CD4-positive, alpha-beta T cell treated with Interleukin-15 for 1 hour (primary cell): ENCODE results near the gene GGTA1.
"Not testable (repeated sequence)": the region's sequence is repeated elsewhere in the genome, so short reads cannot be mapped to it uniquely, and the experiment has no call there.

Source experiments
- DNase-seq: peaks from one replicate; pipeline ENCODE4 v3.0.0-alpha.2; 2020

The GGTA1 gene

DNA sequence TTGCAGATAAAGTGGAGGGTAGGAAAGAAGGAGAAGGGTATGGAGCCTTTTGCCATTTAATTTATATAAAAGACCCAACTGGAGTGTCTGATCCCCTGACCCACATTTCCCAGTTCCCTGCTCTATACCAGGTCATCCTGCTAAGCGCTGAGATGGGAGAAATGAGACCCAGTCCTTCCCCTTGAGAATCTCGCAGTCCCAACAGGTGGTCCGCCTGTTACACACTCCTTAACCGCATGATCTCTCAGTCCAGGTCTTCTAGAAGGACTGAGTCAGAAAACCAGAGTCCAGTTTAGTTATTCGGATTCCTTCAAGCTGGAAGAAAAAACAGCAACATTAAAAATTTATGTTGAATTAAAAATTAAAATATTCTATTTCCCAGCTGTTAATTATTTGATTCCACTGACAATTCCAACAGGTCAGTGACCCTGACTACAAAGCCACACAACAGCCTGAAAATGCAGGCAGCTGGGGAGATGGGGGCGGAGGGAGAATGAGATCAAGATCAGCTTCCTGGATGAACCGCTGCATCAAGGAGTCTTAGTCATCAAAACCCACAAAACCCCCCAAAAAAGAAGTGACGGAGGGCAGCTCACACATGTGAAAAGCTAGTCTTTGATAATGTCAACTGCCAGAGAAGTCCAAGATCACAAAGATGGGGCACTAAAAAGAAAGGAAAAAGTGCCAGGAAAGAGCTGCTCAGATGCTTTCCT lies 44.0 kb downstream of the GGTA1 start:
- DNase-seq: no peak

DNA sequence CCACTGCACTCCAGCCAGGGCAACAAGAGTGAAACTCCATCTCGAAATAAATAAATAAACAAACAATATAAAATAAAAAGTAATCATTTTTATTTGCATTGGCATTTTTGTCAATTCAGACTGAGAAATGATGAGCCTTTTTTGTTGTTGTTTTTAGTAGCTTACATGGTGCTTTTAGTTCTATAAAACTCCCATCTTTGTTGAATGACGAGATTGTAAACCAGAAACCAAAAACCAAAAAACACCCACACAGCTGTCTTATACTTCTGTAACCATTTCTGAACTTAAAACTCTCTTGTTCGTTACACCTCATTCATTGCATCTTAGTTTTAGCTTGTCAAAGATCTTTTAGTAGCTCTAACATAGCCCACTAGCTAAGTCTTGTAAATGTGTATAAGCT lies 44.7 kb downstream of the GGTA1 start:
- DNase-seq: no peak

DNA sequence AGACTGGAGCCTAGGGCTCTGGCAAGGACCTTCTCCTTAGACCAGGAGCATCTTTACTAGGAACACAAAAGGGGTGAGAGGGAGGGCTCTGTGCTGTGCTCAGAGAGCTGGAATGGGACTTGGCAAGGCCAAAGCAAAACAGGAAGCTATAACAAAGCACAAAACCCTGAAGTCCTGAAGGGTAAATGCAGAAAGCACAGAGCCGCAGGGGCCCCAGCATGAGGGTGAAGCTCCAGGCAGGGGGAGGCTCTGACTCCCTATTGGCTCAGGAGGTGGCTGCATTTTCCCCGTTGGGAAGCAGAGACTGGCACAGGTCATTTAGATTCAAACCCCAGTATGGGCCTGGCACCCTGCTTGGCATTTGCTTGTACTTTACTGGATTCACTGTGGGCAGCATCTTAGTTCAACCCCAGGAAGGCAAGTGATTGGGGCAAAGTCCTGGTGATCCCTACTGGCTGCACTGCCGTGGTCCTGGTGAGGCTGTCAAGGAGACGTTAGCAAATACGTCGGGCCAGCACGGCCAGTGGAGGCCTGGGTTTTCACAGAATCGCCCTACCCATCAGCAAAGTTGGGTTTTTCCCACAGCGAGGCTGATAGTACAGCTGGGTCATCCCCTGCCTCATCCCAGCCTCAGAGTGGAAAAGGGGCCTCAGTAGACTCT lies 46.3 kb downstream of the GGTA1 start:
- no peak for DNase-seq

DNA sequence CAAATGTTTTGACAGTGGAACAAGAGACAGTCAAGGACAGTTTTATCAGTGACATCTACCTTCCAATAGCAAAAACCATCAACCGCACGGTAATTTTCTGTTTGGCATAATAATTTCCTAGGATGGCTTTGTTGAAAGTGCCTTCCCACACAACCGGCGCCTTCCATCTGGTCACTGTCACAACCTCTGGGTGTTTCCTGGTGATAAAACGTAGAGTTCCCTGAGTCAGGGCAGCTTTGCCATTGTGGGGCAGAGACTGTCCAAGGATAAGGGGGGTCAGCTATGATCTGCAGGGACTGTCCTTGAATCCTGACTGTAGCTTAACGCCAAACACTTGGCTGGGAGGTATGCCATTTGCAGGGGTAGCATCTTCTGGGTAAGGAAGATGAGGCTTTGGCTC lies 47.6 kb downstream of the GGTA1 start:
- DNase-seq: no peak

DNA sequence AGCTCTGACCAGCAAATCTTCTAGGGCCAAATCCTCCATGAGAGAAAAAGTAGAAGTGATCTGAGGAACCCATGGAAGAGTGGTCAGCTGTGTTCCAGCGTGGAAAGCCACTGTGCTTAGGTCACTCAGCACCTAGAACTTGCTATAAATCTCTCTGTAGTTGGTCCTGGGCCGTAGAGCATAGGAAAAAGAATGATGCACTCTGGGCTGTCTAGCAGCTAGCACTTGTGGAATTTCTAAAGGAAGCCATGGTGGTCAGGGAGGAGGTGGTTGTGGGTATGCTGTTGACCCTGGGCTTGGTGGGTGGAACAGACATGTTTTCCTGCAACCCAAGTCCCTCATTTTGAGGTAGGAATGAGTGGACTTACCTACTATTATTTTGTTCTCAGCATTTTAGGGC lies 48.1 kb downstream of the GGTA1 start:
- DNase-seq: no peak

DNA sequence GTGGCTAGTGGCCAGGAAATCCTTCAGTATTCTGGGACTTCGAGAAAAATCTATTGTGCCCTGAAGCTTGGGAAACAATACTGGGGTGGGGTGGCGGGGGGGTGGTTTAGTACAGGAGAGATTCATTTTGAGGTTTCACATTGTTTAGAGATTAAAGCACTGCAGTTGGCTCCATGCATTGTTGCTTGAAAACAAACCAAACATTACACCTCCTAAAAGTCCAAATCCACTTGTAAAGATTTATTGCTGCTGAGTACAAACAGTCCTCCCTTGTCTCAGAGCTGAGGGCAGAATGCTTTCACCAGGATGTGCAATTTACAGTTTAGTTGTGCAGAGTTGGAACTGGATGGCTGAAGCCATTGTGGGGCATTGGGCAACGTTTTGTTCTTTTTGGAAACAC lies 49.4 kb downstream of the GGTA1 start:
- no peak for DNase-seq

DNA sequence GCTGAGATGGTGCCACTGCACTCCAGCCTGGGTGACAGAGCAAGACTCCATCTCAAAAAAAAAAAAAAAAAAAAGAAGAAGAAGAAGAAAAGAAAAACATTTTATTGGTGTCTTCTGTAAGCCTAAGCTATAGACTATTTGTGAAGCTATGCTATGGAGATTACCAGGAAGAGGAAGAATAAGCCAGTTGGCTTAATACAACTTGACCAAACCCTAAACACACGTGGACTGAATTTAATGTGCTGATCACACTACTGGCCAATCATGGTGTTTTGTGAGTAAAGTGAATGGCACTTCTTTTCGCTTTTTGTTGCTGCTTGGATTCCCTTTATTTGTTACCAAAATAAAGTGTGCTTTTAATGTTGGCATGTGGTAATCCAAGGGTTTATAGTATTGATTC lies 49.9 kb downstream of the GGTA1 start:
- DNase-seq: no peak

DNA sequence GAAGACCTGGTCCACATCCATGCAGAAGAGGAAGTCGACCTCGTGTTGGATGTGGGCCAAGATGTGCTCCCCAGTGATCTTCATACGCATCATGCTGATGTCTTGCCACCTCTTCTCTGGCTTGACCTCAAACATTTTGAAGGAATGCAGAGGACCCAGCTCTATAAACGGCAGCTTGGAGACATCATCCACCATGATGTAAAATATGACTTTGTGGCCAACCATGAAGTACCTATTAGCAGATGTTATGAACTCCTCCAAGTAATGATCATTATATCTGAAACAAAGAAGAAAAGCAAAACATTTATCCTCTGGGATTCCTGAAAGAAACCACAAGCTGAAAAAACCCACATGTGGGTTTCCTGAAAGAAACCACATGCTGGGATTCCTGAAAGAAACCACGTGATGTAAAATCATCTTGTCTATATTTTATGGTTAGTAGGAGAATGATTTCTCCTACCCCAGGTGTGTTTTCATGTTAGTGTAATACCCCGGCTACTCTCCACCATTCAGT lies 52.3 kb downstream of the GGTA1 start:
- DNase-seq: no peak

DNA sequence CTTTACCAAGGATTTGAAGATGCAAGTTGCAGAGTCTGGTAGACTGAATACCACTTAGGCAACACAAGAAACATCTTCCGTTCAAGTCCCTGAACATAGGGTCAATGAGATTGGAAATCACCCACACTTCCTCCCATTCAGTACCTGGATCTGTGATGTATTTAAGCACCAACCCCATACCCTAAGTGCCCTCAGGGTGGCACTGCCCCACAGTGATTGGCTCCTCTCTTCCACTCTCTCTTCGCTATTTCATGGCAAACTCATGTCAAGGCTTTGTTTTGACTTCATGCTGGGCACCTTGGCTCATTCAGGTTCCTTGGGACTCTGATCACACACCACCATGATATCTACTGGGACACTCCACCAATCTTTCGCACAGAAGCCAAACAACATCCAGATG lies 53.7 kb downstream of the GGTA1 start:
- no peak for DNase-seq

DNA sequence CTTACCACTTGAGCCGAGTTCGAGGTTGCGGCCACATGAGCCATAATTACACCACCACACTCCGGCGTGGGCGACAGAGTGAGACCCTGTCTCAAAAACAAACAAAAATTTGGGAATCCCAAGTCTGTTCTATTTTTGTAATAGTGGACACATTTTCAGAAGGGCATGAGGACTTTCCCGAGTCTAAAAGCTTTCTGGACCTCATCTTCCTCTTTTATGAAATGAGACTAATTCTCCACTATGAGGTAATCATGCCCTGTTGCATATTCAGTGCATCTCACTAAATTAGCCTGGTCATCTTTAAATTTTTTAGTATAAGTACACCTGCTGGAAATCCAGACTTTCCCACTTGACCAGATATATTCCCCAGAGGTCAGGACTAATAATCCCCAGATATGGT lies 55.7 kb downstream of the GGTA1 start:
- no peak for DNase-seq

DNA sequence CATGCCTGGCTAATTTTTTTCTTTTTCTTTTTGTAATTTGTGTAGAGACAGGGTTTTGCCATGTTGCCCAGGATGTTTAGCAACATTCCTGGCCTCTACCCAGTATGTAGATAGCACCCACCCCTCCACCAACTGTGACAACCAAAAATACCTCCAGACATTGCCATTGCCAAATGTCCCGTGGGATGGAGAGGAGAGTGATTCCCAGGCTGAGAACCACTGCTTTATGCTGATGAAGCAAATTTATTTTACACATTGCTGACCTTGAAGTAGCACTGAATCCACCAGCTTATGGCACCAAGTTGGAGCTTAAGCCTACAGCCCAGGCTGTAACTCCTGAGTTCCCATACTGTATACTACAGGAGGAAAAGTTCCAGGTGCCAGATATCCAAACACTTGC lies 58.5 kb downstream of the GGTA1 start:
- no peak for DNase-seq

DNA sequence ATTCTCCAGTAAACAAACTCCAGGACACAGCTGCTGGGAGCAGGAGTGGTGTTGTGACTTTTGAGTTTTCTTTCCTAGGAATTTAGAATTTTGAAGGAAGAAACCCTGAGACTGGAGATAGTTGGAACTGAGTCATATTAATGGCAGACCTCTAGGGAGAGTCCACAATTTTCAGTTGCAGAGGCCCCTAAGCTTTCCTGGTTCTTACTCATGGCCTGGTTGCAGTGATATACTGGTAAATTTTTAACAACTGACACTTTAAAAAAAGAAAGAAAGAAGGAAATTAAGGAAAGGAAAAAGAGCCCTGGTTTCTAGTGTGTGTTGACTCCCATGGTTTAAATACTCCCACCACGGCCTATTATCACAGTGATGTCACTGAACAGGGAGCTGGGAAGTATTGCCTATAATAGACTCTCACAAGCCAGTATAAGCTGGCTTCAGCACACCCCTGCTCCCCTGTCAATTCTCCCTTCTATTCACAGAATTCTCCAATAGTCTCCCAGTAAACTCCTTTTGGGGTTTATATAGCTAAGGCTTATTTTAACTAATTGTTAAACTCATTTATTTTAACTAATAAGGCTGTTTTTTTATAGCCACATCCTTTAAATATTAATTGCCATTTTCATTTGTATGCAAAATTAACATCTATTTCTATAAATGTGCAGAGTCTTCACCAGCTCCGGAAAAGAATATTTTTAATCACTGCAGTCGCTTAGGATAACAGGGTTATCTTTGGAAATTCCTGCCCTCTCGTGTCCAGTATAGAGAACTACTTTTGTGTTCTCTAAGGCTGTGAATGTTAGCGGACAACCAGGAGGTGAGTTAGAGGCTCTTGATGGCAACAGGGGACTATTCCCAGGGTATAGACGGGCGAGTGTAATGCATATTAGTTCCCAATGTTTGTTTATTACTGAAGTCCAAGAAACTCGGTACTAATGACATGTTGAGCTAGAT lies 59.7 kb downstream of the GGTA1 start:
- no peak for DNase-seq

DNA sequence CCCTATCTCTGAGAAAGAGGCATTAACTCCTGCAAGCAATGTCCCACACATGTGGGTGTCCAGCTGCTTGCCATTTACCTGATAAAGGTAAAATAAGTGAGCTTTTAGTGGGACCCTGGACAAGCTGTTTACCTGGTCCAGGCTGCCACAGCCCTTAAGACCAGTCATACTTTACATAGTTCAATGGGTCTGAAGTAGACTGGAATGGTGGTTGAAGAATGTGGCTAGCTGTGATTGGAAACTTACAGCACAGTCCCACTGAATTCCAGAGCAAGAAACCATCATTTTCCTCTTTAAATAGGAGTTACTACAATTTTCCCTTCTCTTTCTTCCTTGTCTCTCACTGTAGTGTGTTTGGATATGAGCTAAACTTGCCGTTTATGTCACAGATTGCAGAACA lies 60.6 kb downstream of the GGTA1 start:
- no peak for DNase-seq

DNA sequence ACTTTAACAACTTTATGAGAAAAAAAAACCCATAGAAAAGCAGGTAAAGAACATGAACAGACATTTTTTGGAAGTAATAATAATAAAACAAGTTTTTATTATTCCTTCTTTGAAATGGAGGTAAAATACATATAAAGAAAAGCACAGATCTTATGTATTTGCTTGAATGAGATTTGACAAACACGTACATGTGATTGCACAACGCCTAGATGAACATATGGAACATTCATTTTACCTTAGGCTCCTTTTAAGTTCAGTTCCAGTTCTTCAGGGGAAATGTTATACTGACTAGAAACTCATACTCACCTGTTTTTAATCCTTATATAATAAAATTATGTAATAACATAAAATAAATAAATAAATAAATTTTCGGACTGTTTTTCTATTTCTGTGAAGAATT lies 61.8 kb downstream of the GGTA1 start:
- no peak for DNase-seq

DNA sequence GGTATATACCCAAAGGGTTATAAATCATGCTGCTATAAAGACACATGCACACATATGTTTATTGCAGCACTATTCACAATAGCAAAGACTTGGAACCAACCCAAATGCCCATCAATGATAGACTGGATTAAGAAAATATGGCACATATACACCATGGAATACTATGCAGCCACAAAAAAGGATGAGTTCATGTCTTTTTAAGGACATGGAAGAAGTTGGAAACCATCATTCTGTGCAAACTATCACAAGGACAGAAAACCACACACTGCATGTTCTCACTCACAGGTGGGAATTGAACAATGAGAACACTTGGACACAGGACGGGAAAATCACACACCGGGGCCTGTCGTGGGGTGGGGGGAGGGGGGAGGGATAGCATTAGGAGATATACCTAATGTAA lies 62.6 kb downstream of the GGTA1 start:
- DNase-seq: not testable (repeated sequence)

DNA sequence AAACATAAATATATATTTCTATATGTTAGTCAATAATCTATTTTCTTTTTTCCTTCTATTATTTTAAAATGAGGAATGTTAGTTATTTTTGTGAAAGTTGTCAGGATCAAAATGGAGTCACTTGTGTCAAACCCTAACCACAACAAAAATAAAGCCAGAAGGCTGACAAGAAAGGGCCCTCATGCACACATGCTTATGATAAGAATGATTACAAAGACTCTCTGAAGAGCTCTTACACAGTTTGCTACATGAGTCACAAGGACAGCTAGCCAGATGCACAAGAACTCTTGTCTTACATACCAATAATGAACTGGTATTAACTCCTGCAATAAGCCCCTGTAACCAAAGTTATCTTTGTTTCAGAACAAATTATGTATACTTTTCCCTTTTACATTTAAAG lies 64.7 kb downstream of the GGTA1 start:
- no peak for DNase-seq

DNA sequence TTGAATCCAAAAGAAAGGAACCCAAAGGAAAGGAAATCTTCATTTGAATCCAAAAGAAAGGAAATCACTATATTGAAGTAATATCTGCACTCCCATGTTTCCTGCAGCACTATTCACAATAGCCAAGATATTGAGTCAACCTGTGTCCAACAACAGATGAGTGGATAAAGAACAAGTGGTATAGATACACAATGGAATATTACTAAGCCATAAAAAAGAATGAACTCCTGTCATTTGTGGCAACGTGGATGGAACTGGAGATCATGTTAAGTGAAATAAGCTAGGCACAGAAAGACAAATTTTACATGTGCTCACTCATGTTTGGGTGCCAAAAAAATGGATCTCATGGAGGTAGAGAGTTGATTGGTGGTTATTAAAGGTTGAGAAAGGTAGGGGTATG lies 71.7 kb downstream of the GGTA1 start:
- no peak for DNase-seq

DNA sequence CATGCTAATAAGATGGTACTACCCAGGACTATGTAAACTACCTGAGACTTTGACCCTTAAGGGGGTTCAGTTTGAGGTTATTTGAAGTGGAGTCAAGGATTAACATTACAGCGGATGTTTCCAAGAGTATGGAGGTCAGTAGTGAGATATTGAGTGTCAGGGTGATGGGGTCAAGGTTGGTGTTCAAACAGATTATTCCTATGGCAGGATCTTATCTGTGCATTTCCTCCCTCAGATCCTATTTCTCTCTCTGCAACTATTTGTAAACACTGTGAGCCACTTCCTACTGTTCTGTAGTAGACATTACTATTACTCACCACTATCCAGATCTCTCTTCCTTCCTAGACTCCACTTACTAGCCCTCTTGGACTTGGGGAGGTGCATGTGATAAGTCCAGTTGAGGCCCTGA lies 75.6 kb downstream of the GGTA1 start:
- DNase-seq: no peak

DNA sequence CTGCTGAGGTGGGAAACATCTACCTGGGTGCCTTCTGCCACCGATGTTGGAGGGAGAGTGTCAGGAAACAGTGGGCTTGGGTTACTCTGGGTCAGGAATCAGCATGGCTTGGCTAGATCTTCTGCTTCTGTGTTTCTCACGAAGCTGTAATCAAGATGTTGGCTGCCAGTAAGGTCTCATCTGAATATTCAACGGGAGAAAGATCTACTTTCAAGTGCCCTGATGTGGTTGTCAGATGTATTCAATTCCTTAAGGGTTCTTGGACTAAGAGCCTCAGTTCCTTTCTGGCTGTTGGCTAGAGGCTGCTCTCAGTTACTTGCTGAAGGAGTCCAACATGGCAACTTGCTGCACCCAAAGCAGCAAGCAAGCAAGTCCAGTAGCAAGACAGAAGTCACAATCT lies 87.7 kb downstream of the GGTA1 start:
- no peak for DNase-seq

DNA sequence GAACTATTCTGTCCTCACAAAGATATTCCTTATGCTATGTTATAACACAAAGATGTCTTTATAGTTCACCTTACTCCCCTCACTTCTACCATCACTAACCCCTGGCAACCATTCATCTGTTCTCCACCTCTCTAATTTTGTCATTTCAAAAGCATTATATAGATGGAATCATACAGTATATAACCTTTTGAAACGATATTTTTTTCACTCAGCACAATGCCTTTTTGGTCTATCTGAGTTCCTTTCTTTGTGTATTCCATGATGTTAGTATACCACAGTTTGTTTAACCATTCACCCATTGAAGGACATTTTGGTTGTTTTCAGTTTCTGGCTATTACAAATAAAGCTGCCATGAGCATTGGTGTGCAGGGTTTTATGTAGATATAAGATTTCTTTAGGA lies 93.7 kb downstream of the GGTA1 start:
- no peak for DNase-seq
